Iris pigment epithelial cell (primary cell): ENCODE data around the gene OR56B4.

ENCODE experiments used
- DNase-seq: peaks from one replicate; pipeline ENCODE4 v3.0.0-alpha.2; 2011; ENCODE audit warnings: low read depth

The OR56B4 gene

DNA sequence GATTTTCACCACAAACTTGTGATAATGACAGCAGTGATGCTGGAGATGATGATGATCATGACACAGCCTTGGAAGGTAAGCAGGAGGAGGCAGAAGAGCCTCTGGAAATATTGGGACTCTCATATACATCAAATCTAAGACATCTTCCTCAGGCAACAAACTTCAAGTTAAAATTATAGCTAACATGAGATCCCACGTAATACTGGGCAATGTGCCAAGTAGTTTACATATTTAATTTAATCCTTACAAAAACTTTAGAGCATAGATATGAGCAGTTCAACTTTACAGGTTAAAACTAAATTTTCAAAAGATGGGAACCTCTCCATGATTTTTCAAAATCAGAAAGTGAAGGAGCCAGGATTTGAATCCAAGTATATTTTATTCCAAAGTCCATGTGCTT, 43.6 kb downstream of the OR56B4 start:
- DNase-seq = no peak

DNA sequence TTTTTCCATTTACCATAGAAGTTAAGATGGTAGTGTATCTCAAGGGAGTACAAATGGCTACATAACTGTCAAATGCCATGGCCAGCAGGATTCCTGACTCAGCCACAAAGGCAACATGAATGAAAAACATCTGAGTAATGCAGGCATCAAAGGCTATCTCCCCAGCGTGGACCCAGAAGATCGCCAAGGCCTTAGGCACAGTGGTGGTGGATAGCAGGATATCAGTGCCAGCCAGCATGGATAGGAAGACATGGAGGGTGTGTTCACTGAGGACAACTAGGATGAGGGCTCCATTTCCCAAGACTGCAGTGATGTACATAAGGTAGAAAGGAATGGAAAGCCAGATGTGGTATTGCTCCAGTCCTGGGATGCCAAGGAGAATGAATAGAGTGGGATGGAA, 44.6 kb downstream of the OR56B4 start:
- no peak for DNase-seq

DNA sequence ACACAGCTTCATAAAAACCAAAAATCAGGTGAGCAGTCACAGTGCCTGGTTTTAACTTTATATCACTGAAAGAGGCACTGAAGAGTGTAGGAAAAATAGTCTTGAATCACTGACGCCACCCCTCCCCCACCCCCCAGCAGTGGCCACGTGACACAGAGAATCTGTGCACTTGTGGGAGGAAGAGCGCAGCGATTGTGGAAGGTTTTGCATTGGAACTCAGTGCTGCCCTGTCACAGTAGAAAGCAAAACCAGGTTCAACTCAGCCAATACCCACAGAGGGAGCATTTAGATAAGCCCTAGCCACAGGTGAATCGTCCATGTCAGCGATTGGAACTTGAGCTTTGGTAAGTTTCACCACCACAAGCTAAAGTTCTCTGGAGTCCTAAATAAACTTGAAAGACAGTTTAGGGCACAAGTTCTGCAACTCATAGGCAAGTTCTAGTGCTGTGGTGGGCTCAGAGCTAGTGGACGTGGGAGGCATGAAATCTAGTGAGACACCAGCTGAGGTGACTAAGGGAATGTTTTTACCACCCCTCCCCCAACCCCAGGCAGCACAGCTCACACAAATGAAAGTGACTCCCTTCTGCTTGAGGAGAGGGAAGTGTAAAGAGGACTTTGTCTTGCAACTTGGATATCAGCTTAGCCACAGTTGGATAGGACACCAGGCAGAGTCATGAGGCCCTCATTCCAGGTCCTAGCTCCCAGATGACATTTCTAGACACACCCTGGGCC, 49.3 kb downstream of the OR56B4 start:
- DNase-seq = no peak
